B cell (primary cell): ENCODE measurements around the gene CRAMP1.

Experiments used
- EZH2 ChIP-seq: IDR thresholded peaks from 2 replicates; pipeline ENCODE4 v1.6.1; 2012; ENCODE audit warnings: borderline replicate concordance, low read depth, mild to moderate bottlenecking, moderate library complexity, low read length; ENCODE audit not compliant: insufficient read depth, poor library complexity, severe bottlenecking
- TF ChIP-seq, protein P1 (sequence below): fragments of 200-600 bp; IDR thresholded peaks from one replicate; pipeline ENCODE4 v1.8.0; 2022; ENCODE audit warnings: antibody characterized with exemption, mild to moderate bottlenecking

DNA sequence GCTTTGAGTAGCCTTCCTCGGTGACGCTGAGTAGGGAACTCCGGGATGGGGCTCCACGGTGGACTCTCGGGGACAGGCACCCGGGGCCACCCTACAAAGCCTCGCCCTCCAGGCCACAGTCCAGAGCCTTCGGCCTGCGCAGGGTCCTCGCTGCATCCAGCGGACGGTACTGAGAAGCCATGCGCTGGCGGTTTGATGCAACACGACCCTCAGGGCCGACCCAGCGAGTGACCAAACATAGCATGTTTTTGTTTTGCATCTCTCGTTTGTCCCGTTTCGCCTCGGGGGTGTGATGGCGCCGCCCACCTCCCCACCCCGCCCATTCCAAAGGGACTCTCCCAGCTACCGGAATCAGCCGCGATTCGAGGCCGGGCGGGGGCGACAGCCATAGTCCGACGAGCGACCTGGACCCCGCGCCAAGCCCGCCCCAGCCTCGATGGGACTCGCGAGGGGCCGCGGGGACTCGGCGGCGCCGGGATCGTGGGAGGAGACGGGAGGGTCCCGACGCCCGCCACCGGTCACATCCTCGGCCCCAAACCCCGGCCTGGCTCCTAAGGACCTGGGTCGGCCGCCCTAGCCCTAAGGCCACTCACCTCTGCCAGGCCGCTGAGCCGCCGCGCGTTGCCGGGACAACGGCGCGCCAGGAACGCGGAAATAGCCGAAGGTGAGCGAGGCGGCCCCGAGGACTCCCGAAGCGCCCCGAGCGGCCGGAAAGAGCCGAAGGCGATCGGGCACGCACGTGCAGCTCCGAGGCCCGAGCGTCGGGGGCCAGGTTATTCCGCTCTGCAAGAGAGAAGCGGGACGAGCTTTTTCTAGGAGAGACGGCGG, 1.9 kb upstream of the CRAMP1 start:
- TF ChIP-seq, protein P1, sequence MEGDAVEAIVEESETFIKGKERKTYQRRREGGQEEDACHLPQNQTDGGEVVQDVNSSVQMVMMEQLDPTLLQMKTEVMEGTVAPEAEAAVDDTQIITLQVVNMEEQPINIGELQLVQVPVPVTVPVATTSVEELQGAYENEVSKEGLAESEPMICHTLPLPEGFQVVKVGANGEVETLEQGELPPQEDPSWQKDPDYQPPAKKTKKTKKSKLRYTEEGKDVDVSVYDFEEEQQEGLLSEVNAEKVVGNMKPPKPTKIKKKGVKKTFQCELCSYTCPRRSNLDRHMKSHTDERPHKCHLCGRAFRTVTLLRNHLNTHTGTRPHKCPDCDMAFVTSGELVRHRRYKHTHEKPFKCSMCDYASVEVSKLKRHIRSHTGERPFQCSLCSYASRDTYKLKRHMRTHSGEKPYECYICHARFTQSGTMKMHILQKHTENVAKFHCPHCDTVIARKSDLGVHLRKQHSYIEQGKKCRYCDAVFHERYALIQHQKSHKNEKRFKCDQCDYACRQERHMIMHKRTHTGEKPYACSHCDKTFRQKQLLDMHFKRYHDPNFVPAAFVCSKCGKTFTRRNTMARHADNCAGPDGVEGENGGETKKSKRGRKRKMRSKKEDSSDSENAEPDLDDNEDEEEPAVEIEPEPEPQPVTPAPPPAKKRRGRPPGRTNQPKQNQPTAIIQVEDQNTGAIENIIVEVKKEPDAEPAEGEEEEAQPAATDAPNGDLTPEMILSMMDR = no peak
- no peak for TF ChIP-seq EZH2
